Heart left ventricle (tissue), 16 donors: Measurements from ENCODE around the gene GJA4. TPM values are rescaled to one million over a fixed set of nuclear protein-coding genes. Genes with fewer than 3 reads are reported as not detected.

Source experiments
- ATAC-seq, 4 donors: fragments of 200-7000 bp; cut with Tn5 transposase; one replicate each; pipeline ENCODE4 v1.9.1; 2020 to 2022; ENCODE audit warnings: moderate library complexity in 4 of 4, mild to moderate bottlenecking in 3 of 4, moderate number of reproducible peaks in 1 of 4
- DNase-seq, 5 donors: peaks; one replicate each; pipeline ENCODE4 v3.0.0-alpha.2; 2020
- H3K27ac ChIP-seq, 12 donors: fragments of 200-600 bp; sonication (generic) in 4 of 12; one replicate each; pipeline versions ENCODE4 v1.5.0 to v1.8.0; 2016 to 2022; ENCODE audit warnings: mild to moderate bottlenecking in 2 of 12
- H3K27me3 ChIP-seq, 9 donors: fragments of 200-600 bp; sonication (generic) in 2 of 9; one replicate each; pipeline versions ENCODE4 v1.5.1 to v1.8.0; 2016 to 2022; ENCODE audit warnings: mild to moderate bottlenecking in 3 of 9
- H3K36me3 ChIP-seq, 9 donors: fragments of 200-600 bp; sonication (generic) in 2 of 9; one replicate each; pipeline versions ENCODE4 v1.5.0 to v1.8.0; 2018 to 2022; ENCODE audit warnings: mild to moderate bottlenecking in 2 of 9
- H3K4me1 ChIP-seq, 12 donors: fragments of 200-600 bp; sonication (generic) in 4 of 12; one replicate each; pipeline versions ENCODE4 v1.5.0 to v1.8.0; 2016 to 2022; ENCODE audit warnings: mild to moderate bottlenecking in 3 of 12
- H3K4me3 ChIP-seq, 12 donors: fragments of 200-600 bp; sonication (generic) in 4 of 12; one replicate each; pipeline versions ENCODE4 v1.5.0 to v1.8.0; 2017 to 2022; ENCODE audit warnings: mild to moderate bottlenecking in 9 of 12, moderate library complexity in 4 of 12
- H3K9me3 ChIP-seq, 12 donors: fragments of 200-600 bp; sonication (generic) in 4 of 12; one replicate each; pipeline versions ENCODE4 v1.5.0 to v1.8.0; 2016 to 2022; ENCODE audit warnings: mild to moderate bottlenecking in 1 of 12
- CTCF ChIP-seq, 12 donors: fragments of 200-600 bp; sonication (generic) in 4 of 12; IDR thresholded peaks; one replicate each; pipeline versions ENCODE4 v1.5.0 to v1.8.0; 2018 to 2022; ENCODE audit warnings: antibody characterized with exemption in 12 of 12, mild to moderate bottlenecking in 5 of 12
- POLR2A ChIP-seq, 2 donors: fragments of 450-650 bp; IDR thresholded peaks; one replicate each; pipeline ENCODE4 v1.6.1; 2017; ENCODE audit warnings: antibody characterized with exemption in 2 of 2, mild to moderate bottlenecking in 2 of 2, moderate library complexity in 2 of 2
- whole genome bisulfite sequencing, 4 donors: extraction: QIAGEN DNeasy Blood & Tissue Kit in 2 of 4; methylation state at CpG; one replicate each; pipeline versions ENCODE4 v1.1.5 to v1.1.7; 2013 to 2018; 5-methylcytosine and 5-hydroxymethylcytosine counted together
- intact Hi-C, 10 donors: fragments of 100-400 bp; cut with DNase I; formaldehyde crosslinking; loops; one replicate each; pipeline versions ENCODE4 v1.11.1 to v1.14.2; 2022
- polyA plus RNA-seq, 2 donors: library from polyadenylated mRNA; stranded (reverse); fragments of 200-250 nt; gene quantifications; one replicate each; pipeline ENCODE4 v1.2.3, GENCODE V29; 2013
- total RNA-seq, 9 donors: library from RNA; depleted of rRNA in 2 of 9; stranded (reverse); fragments of >200 nt in 2 of 9; fragmentation: NEBNext Ultra II Directional in 3 of 9; extraction: Animal tissue kit (Norgen Biotek cat#: 25700) in 3 of 9; gene quantifications; one replicate each; pipeline versions ENCODE4 v1.1.0 to v1.2.4, GENCODE V29; 2016 to 2023
- donor health status: ischemic (EF 13 %, LVEDD 7.1; RV severe dilation, severe dysfunction).
- donor health status: healthy with polysubstance abuse.
- donor health status: DM: no; HTN: yes; CAD: no.
- donor health status: DM: no; HTN: no; CAD: no.
- donor health status: ischemic (EF 25% LVEDD 6.9; RV normal size, moderate dysfunction).
- donor health status: ischemic (EF 25% LVEDD 5.7; RV mildly dilated, moderate dysfunction).
- donor health status: healthy.
- donor health status: DM: yes; HTN: yes; CAD: no.
- donor health status: ischemic (EF 35%, LVEDD 5.7; RV mildly dilated, moderate dysfunction).
- donor health status: nonischemic (EF 11% LVEDD 7.7; RV severe dilation, severe dysfunction).
- donor health status: DM: yes; HTN: yes; CAD: no.
- donor health status: PGD.
- donor health status: ischemic (EF 29% LVEDD 5.4; RV normal size, mild dysfunction).
- donor health status: nonischemic (EF 23%, LVEDD 6.1; RV moderate dilation, normal function).

GJA4 gene
- total and polyA plus RNA-seq, 11 donors: 14.2 to 78.0 (median 23.0) TPM

GRCh38 chr1:34842073-34842472 lies 49.3 kb downstream of the GJA4 start:
- ATAC-seq: no peak
- H3K27ac ChIP-seq: peak overlapping the region in 11 of 12 donors; percentile 35 to 88 (median 77)
- no peaks in the 10 kb centered on the region for H3K27me3 ChIP-seq
- peaks cover 0 to 77% (median 45%) of the 10 kb centered on the region in 12 donors for H3K4me1 ChIP-seq
- no peak overlapping the region for H3K4me3 ChIP-seq
- peaks cover 0 to 5% (median 0%) of the 10 kb centered on the region in 9 donors for H3K36me3 ChIP-seq
- WGBS, 4 donors: 52 to 80% (median 55%) methylated on average over 3 of the region's 3 CpGs
- H3K9me3 ChIP-seq: no peaks in the 10 kb centered on the region
- no peak for DNase-seq
- intact Hi-C loops: loop anchor here in 1 of 10 donors (2.0 kb wide), 1 partner anchor 49 kb away; the partner anchor contains the start of gene GJA4
- no peak for TF ChIP-seq POLR2A (IDR thresholded peaks at IDR 0.05)
- TF ChIP-seq CTCF (IDR thresholded peaks at IDR 0.05): no peak

GRCh38 chr1:34842952-34843371 lies 50.2 kb downstream of the GJA4 start:
- 53 to 63% (median 59%) methylated on average over 4 of the region's 4 CpGs for WGBS, 4 donors
- H3K4me3 ChIP-seq: no peak overlapping the region
- H3K27ac ChIP-seq: peak overlapping the region; percentile 66 to 88 (median 77)
- no peaks in the 10 kb centered on the region for H3K27me3 ChIP-seq
- H3K4me1 ChIP-seq: peaks cover 0 to 80% (median 45%) of the 10 kb centered on the region in 12 donors
- peaks cover 0 to 8% (median 0%) of the 10 kb centered on the region in 9 donors for H3K36me3 ChIP-seq
- TF ChIP-seq CTCF (IDR thresholded peaks at IDR 0.05) (no peak), POLR2A (IDR thresholded peaks at IDR 0.05) (no peak)
- H3K9me3 ChIP-seq: no peaks in the 10 kb centered on the region
- DNase-seq (peak in 3 of 5 donors; percentile 34 to 67 (median 50)), ATAC-seq (peak; percentile 21 to 76 (median 52))
- intact Hi-C loops: loop anchor here in 1 of 10 donors (2.0 kb wide), 1 partner anchor 50 kb away; the partner anchor contains the start of gene GJA4

GRCh38 chr1:34843392-34844251 lies 50.8 kb downstream of the GJA4 start:
- peak in 3 of 4 donors; percentile 1 to 11 (median 5) for ATAC-seq
- Histone ChIP-seq H3K9me3 (no peaks in the 10 kb centered on the region), H3K4me3 (no peak overlapping the region), H3K27ac (peak overlapping the region; percentile 66 to 88 (median 77)), H3K27me3 (no peaks in the 10 kb centered on the region), H3K4me1 (peaks cover 0 to 81% (median 44%) of the 10 kb centered on the region in 12 donors), H3K36me3 (peaks cover 0 to 9% (median 0%) of the 10 kb centered on the region in 9 donors)
- no peak for TF ChIP-seq POLR2A (IDR thresholded peaks at IDR 0.05)
- no peak for TF ChIP-seq CTCF (IDR thresholded peaks at IDR 0.05)
- WGBS, 4 donors: 37 to 56% (median 50%) methylated on average over 14 of the region's 14 CpGs
- intact Hi-C loops: loop anchor here in 1 of 10 donors (2.0 kb wide), 1 partner anchor 51 kb away; the partner anchor contains the start of gene GJA4
- DNase-seq: no peak

DNA sequence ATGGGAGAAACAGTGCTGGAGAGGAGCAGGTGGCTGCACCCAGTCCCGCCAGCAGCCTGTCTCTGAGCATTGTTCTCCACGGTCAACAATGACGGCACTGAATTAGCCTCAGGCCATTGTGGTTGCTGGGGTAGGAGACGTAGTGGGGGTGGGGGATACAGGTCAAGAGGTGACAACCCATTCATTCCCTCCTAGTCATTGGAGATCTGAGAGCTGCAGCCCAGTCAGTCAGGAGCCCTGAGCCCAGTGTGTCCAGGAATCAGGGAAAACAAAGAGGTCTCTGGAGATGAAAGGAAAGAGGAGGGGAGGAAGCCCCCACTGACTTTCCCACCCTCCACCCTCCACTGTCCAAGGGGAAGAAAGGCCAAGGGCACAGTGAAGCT lies 51.4 kb downstream of the GJA4 start:
- H3K4me3 ChIP-seq: no peak overlapping the region
- 57 to 76% (median 74%) methylated on average over 4 of the region's 4 CpGs for WGBS, 4 donors
- intact Hi-C loops: no loop called here
- ATAC-seq (peak; percentile 17 to 62 (median 39)), DNase-seq (peak in 2 of 5 donors; percentile 50 to 56)
- peak overlapping the region; percentile 66 to 88 (median 77) for H3K27ac ChIP-seq
- H3K9me3 ChIP-seq: no peaks in the 10 kb centered on the region
- H3K27me3 ChIP-seq: no peaks in the 10 kb centered on the region
- peaks cover 0 to 82% (median 44%) of the 10 kb centered on the region in 12 donors for H3K4me1 ChIP-seq
- TF ChIP-seq POLR2A (IDR thresholded peaks at IDR 0.05) (no peak), CTCF (IDR thresholded peaks at IDR 0.05) (no peak)
- H3K36me3 ChIP-seq: peaks cover 0 to 11% (median 0%) of the 10 kb centered on the region in 9 donors
